GM19467 (cell line): ENCODE data around the gene OR7G2.

Source experiments
- ATAC-seq: cut with Tn5 transposase; IDR thresholded peaks from one replicate; pipeline ENCODE4 v1.9.1; 2021; ENCODE audit warnings: mild to moderate bottlenecking, moderate library complexity; ENCODE audit not compliant: unreplicated experiment

OR7G2 gene

GRCh38 chr19:9107375-9107774 is at the start of gene OR7G2:
Gene OR7G2 (minus strand): TSS chr19:9107475. CDS start chr19:9103243, 4,232 bp downstream.
- ATAC-seq: no peak

GRCh38 chr19:9156304-9156703 is 49.0 kb upstream of the OR7G2 start:
- no peak for ATAC-seq

GRCh38 chr19:9155591-9155990 is 48.3 kb upstream of the OR7G2 start:
- no peak for ATAC-seq

- no peak for ATAC-seq
Observed at GRCh38 chr19:9151367-9151766, 44.1 kb upstream of the OR7G2 start.

GRCh38 chr19:9150650-9151049 is 43.4 kb upstream of the OR7G2 start:
- no peak for ATAC-seq

GRCh38 chr19:9149997-9150396 is 42.7 kb upstream of the OR7G2 start:
- no peak for ATAC-seq

GRCh38 chr19:9148697-9149096 is 41.4 kb upstream of the OR7G2 start:
- ATAC-seq: no peak

GRCh38 chr19:9146882-9147281 is 39.6 kb upstream of the OR7G2 start:
- ATAC-seq: no peak

GRCh38 chr19:9144920-9145319 is 37.6 kb upstream of the OR7G2 start:
- ATAC-seq: no peak

GRCh38 chr19:9140159-9140874 is 33.0 kb upstream of the OR7G2 start, which contains the start of gene ZNF317:
Gene ZNF317 (plus strand): TSS chr19:9140397. CDS start chr19:9156017, 15,620 bp downstream.
- peak; percentile 80 for ATAC-seq

- ATAC-seq: no peak
Observed at GRCh38 chr19:9139609-9140158, 32.4 kb upstream of the OR7G2 start.

- no peak for ATAC-seq
Observed at GRCh38 chr19:9132422-9132821, 25.1 kb upstream of the OR7G2 start.

GRCh38 chr19:9130965-9131364 is 23.7 kb upstream of the OR7G2 start:
- no peak for ATAC-seq

- no peak for ATAC-seq
Observed at GRCh38 chr19:9128171-9128570, 20.9 kb upstream of the OR7G2 start.

GRCh38 chr19:9126900-9127405 is 19.7 kb upstream of the OR7G2 start, which contains the start of gene OR7G3:
Gene OR7G3 (minus strand): TSS chr19:9126950. CDS start chr19:9126950, 0 bp downstream.
- no peak for ATAC-seq

- ATAC-seq: no peak
Observed at GRCh38 chr19:9116547-9116946, 9.3 kb upstream of the OR7G2 start.

GRCh38 chr19:9115307-9115813 is 8.1 kb upstream of the OR7G2 start, which contains the start of gene OR7G1:
Gene OR7G1 (minus strand): TSS chr19:9115763. CDS start chr19:9115763, 0 bp downstream.
- ATAC-seq: no peak

- no peak for ATAC-seq
Observed at GRCh38 chr19:9109959-9110358, 2.7 kb upstream of the OR7G2 start.

GRCh38 chr19:9086761-9087160 is 20.5 kb downstream of the OR7G2 start, which contains the start of gene OR1M1:
Gene OR1M1 (plus strand): TSS chr19:9087061. CDS start chr19:9093245, 6,184 bp downstream.
- no peak for ATAC-seq

GRCh38 chr19:9078651-9079050 is 28.6 kb downstream of the OR7G2 start:
- no peak for ATAC-seq

GRCh38 chr19:9076901-9077300 is 30.4 kb downstream of the OR7G2 start:
- ATAC-seq: no peak
